C1 segment of cervical spinal cord (tissue), 14 donors: Measurements from ENCODE around the gene ETV3L.
"Not testable (repeated sequence)": the region's sequence is repeated elsewhere in the genome, so short reads cannot be mapped to it uniquely, and the experiment has no call there.

ENCODE experiments used
- DNase-seq, 14 donors: peaks; one replicate each; lab custom pipeline; 2025; lab: John Stamatoyannopoulos, UW

The ETV3L gene

GRCh38 chr1:157105298-157105987 is 5.8 kb upstream of the ETV3L start:
- no peak for DNase-seq

GRCh38 chr1:157104598-157105293 is 5.1 kb upstream of the ETV3L start:
- no peak for DNase-seq

- DNase-seq: no peak
Observed at GRCh38 chr1:157103268-157103667, 3.7 kb upstream of the ETV3L start.

- DNase-seq: no peak
Observed at GRCh38 chr1:157101149-157101548, 1.5 kb upstream of the ETV3L start.

- not testable (repeated sequence) for DNase-seq
Observed at GRCh38 chr1:157098987-157099632, 498 bp downstream of the ETV3L start.

GRCh38 chr1:157098519-157098918 is 1.1 kb downstream of the ETV3L start:
- DNase-seq: no peak

GRCh38 chr1:157097692-157098091 is 1.9 kb downstream of the ETV3L start:
- no peak for DNase-seq

GRCh38 chr1:157096881-157097280 is 2.7 kb downstream of the ETV3L start:
- no peak for DNase-seq

- no peak for DNase-seq
Observed at GRCh38 chr1:157095551-157095950, 4.1 kb downstream of the ETV3L start.

GRCh38 chr1:157095091-157095490 is 4.5 kb downstream of the ETV3L start:
- no peak for DNase-seq

- peak in 6 of 14 donors; percentile 14 to 34 (median 20) for DNase-seq
Observed at GRCh38 chr1:157092831-157093230, 6.8 kb downstream of the ETV3L start.

GRCh38 chr1:157091668-157092273 is 7.8 kb downstream of the ETV3L start:
- no peak for DNase-seq

GRCh38 chr1:157091186-157091585 is 8.4 kb downstream of the ETV3L start:
- DNase-seq: no peak

- DNase-seq: no peak
Observed at GRCh38 chr1:157090771-157091170, 8.8 kb downstream of the ETV3L start.

GRCh38 chr1:157090196-157090647 is 9.4 kb downstream of the ETV3L start:
- DNase-seq: peak in 11 of 14 donors; percentile 14 to 80 (median 56)

- peak in 1 of 14 donors; percentile 38 for DNase-seq
Observed at GRCh38 chr1:157089789-157090188, 9.8 kb downstream of the ETV3L start.

- no peak for DNase-seq
Observed at GRCh38 chr1:157088607-157089006, 11.0 kb downstream of the ETV3L start.

- DNase-seq: no peak
Observed at GRCh38 chr1:157087030-157087429, 12.6 kb downstream of the ETV3L start.

- no peak for DNase-seq
Observed at GRCh38 chr1:157086299-157086698, 13.3 kb downstream of the ETV3L start.

GRCh38 chr1:157085421-157085820 is 14.2 kb downstream of the ETV3L start:
- no peak for DNase-seq

GRCh38 chr1:157084720-157085119 is 14.9 kb downstream of the ETV3L start:
- DNase-seq: no peak

GRCh38 chr1:157081707-157082106 is 17.9 kb downstream of the ETV3L start:
- no peak for DNase-seq
